IPS-11a (cell line): ENCODE results near the gene TTYH2.
A peak's percentile ranks its signal among the peaks of the same experiment; 100 is the strongest.

Experiments used
- H3K4me3 ChIP-seq: one replicate; pipeline ENCODE4 v1.5.1; 2013; ENCODE audit warnings: low read depth, low read length, control low read depth

TTYH2 gene

GRCh38 chr17:74192950-74193781 is 20.2 kb upstream of the TTYH2 start:
- no peak overlapping the region for H3K4me3 ChIP-seq

GRCh38 chr17:74194682-74195081 is 18.7 kb upstream of the TTYH2 start:
- H3K4me3 ChIP-seq = no peak overlapping the region

- H3K4me3 ChIP-seq = no peak overlapping the region
Observed at GRCh38 chr17:74196541-74197317, 16.6 kb upstream of the TTYH2 start.

GRCh38 chr17:74197801-74198200 is 15.6 kb upstream of the TTYH2 start:
- H3K4me3 ChIP-seq = no peak overlapping the region

- no peak overlapping the region for H3K4me3 ChIP-seq
Observed at GRCh38 chr17:74198694-74199093, 14.7 kb upstream of the TTYH2 start.

DNA sequence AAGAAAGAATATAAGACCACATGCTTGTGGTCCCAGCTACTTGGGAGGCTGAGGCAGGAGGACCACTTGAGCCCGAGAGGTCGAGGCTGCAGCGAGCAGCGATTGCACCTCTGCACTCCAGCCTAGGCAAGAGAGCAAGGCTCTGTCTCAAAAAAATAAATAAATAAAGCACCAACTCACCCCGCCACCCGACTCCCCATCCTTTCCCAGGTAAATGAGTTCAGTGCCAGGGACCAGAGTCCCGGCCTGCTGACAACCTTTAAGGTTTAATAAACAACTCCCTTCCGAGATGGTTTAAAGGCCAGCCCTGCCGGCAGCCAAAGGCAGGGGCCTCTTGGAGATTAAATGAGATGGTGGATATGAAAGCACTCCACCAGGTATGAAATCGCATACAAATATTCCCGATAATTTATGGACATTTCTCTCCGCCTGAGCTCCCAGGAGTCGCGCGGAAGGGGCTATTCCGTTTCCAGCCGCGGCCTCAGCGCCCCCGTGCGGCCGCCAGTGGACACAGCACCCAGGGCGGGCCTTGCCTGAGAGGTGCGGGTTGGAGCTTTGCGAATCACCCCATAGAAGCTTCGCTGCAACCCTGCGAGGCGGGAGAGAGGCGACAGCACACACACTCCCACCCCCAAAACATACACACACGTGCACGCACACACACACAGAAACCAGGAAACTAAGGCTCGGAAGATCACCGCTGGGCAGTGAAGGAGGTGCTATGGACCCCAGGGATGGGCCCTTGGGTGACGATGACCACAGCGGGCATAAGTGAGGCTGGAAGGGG is 13.9 kb upstream of the TTYH2 start:
- H3K4me3 ChIP-seq = no peak overlapping the region

GRCh38 chr17:74200112-74200511 is 13.3 kb upstream of the TTYH2 start:
- H3K4me3 ChIP-seq = no peak overlapping the region

DNA sequence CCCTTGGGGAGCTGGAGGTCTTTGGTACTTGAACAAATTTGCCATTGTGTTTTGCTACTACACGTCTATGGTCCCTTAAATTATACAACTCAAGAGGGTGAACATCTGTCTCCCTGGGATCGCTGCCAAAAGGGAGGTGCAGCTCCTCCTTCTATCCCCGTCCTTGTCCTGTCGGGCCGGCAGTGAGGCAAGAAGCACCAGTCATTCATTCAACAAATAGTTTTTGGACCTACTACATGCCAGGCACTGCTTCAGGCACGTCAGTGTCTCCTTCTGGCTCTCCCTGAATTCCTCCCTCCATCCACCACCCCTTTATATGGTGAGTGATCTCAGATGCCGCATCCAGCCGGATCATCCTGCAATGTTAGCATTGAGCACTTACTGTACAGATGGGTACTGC is 12.1 kb upstream of the TTYH2 start:
- no peak overlapping the region for H3K4me3 ChIP-seq

DNA sequence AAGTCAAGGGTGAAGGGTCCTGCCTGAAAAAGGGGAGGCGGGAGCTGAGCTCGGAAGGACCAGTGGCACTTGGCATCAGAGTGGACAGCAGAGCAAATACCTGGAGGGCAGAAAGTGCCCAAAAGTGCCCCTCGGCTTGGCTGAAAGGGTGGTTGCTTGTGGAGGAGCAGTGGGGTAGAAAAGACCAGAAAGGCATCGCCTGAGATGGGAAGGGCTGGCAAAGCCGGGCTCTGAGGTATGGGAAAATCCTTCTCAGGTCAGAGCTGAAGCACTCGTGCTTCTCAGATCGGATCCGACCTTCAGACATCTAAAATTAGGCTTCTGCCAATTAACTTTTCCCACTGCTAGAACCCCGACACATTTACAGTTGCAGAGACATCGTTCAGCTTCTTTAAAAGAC is 11.4 kb upstream of the TTYH2 start:
- H3K4me3 ChIP-seq = no peak overlapping the region

GRCh38 chr17:74202938-74203337 is 10.4 kb upstream of the TTYH2 start:
- no peak overlapping the region for H3K4me3 ChIP-seq

GRCh38 chr17:74203439-74204240 is 9.7 kb upstream of the TTYH2 start, which contains the start of gene RPL38:
RPL38 (plus strand) TSS chr17:74203678; CDS start chr17:74203956, 278 bp downstream.
- H3K4me3 ChIP-seq = peak within 1 kb of the TSS; percentile 89

- H3K4me3 ChIP-seq = peak overlapping the region; percentile 89
Observed at GRCh38 chr17:74204474-74204873, 8.9 kb upstream of the TTYH2 start.

GRCh38 chr17:74205274-74205673 is 8.1 kb upstream of the TTYH2 start:
- peak overlapping the region; percentile 13 for H3K4me3 ChIP-seq

DNA sequence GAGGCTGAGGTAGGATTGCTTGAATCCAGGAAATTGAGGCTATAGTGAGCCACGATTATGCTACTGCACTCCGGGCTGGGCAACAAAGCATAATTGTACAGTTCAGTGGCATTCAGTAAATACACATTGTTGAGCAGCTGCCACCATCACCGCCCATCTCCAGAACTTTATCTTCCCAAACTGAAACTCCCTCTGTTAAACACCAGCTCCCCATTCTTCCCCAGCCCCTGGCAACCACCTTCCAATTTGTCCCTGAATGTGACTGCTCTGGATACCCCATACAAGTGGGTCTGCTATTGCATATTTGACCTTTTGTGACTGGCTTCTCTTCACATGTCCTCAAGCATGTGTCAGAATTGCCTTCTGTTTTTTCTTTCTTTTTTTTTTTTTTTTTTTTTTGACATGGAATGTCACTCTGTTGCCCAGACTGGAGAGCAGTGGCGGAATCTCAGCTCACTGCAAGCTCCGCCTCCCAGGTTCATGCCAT is 7.0 kb upstream of the TTYH2 start:
- no peak overlapping the region for H3K4me3 ChIP-seq

GRCh38 chr17:74210191-74211140 is 2.9 kb upstream of the TTYH2 start:
- H3K4me3 ChIP-seq = no peak overlapping the region

GRCh38 chr17:74211141-74211911 is 2.0 kb upstream of the TTYH2 start:
- no peak overlapping the region for H3K4me3 ChIP-seq

GRCh38 chr17:74211912-74212208 is 1.5 kb upstream of the TTYH2 start:
- H3K4me3 ChIP-seq = peak overlapping the region; percentile 25

DNA sequence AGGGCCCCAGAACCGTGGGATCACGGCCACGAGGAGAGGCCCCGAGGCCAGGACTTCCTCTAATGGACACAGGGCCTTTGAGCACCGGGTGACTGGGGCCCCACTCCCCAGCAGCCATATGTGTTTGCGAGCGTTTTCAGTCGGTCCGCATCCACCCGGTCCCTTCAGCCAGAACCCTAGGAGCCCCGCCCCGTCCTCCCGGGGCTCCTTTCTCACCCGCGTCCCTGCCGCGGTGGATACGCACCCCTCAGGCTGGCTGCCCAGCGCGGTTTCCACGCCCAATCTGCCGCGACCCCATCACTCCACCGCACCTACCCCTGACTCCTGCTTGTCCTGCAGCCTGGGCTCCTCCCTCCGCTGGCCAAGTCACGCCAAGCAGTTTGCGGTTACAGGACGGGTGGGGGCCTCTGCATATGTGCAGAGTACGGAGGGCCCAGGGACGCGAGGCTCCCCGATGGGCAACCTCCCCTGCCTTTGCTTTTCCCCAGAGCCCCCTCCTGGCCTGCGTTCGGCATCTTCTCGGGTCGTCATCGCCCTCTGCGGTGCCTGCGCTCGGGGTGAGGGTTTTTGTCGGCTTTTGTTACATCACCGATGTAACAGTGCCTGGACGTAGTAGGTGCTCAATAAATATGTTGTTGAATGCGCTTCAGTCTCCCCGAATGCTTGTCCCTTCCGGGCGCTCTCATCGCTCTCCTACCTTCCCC is 1.0 kb upstream of the TTYH2 start:
- H3K4me3 ChIP-seq = peak overlapping the region; percentile 25
